HEK293 (cell line): Measurements from ENCODE around the gene STYK1.
A peak's percentile ranks its signal among the peaks of the same experiment; 100 is the strongest.

Source experiments
- GLIS1 ChIP-seq: fragments of 450-650 bp; formaldehyde crosslinking; IDR thresholded peaks from 2 replicates; pipeline ENCODE4 v1.5.1; 2016; ENCODE audit warnings: missing biosample characterization, missing genetic modification characterization
- INSM2 ChIP-seq: fragments of 450-650 bp; formaldehyde crosslinking; IDR thresholded peaks from 2 replicates; pipeline ENCODE4 v1.5.1; 2016; ENCODE audit warnings: missing biosample characterization, missing genetic modification characterization
- KLF9 ChIP-seq: fragments of 450-650 bp; formaldehyde crosslinking; IDR thresholded peaks from 2 replicates; pipeline ENCODE4 v1.5.1; 2016; ENCODE audit warnings: missing biosample characterization, missing genetic modification characterization, low read depth
- MEIS1 ChIP-seq: sonication (generic); formaldehyde crosslinking; IDR thresholded peaks from 2 replicates; pipeline ENCODE4 v1.8.1; 2022; ENCODE audit warnings: missing genetic modification reagents, mild to moderate bottlenecking, borderline replicate concordance
- PRDM2 ChIP-seq: fragments of 450-650 bp; formaldehyde crosslinking; IDR thresholded peaks from 2 replicates; pipeline ENCODE4 v1.5.1; 2016; ENCODE audit warnings: missing biosample characterization, missing genetic modification characterization, borderline replicate concordance
- SP2 ChIP-seq: fragments of 450-650 bp; formaldehyde crosslinking; IDR thresholded peaks from 2 replicates; pipeline ENCODE4 v1.5.1; 2016; ENCODE audit warnings: missing biosample characterization, missing genetic modification characterization
- TSHZ1 ChIP-seq: fragments of 450-650 bp; formaldehyde crosslinking; IDR thresholded peaks from 2 replicates; pipeline ENCODE4 v1.5.1; 2016; ENCODE audit warnings: missing biosample characterization, missing genetic modification characterization, borderline replicate concordance
- ZBTB1 ChIP-seq: fragments of 450-650 bp; formaldehyde crosslinking; IDR thresholded peaks from 2 replicates; pipeline ENCODE4 v1.5.1; 2016; ENCODE audit warnings: missing biosample characterization, missing genetic modification characterization
- ZBTB20 ChIP-seq: fragments of 450-650 bp; formaldehyde crosslinking; IDR thresholded peaks from 2 replicates; pipeline ENCODE4 v1.5.1; 2016; ENCODE audit warnings: missing biosample characterization, missing genetic modification characterization
- ZFHX2 ChIP-seq: fragments of 450-650 bp; formaldehyde crosslinking; conservative IDR thresholded peaks from 2 replicates; pipeline ENCODE4 v1.5.1; 2016; ENCODE audit warnings: missing biosample characterization, missing genetic modification characterization
- ZFP37 ChIP-seq: fragments of 450-650 bp; formaldehyde crosslinking; IDR thresholded peaks from 2 replicates; pipeline ENCODE4 v1.5.1; 2016; ENCODE audit warnings: missing biosample characterization, missing genetic modification characterization
- ZIC2 ChIP-seq: fragments of 450-650 bp; formaldehyde crosslinking; IDR thresholded peaks from 2 replicates; pipeline ENCODE4 v1.5.1; 2016; ENCODE audit warnings: missing biosample characterization, missing genetic modification characterization
- ZNF148 ChIP-seq: fragments of 450-650 bp; formaldehyde crosslinking; IDR thresholded peaks from 2 replicates; pipeline ENCODE4 v1.5.0; 2017; ENCODE audit warnings: missing biosample characterization, missing genetic modification characterization, borderline replicate concordance
- ZNF214 ChIP-seq: fragments of 450-650 bp; formaldehyde crosslinking; IDR thresholded peaks from 2 replicates; pipeline ENCODE4 v1.5.1; 2017; ENCODE audit warnings: missing biosample characterization, mild to moderate bottlenecking, missing genetic modification characterization, borderline replicate concordance
- ZNF23 ChIP-seq: fragments of 450-650 bp; formaldehyde crosslinking; IDR thresholded peaks from 2 replicates; pipeline ENCODE4 v1.5.1; 2016; ENCODE audit warnings: missing biosample characterization, missing genetic modification characterization, borderline replicate concordance
- ZNF24 ChIP-seq: fragments of 450-650 bp; formaldehyde crosslinking; IDR thresholded peaks from 2 replicates; pipeline ENCODE4 v1.5.1; 2016; ENCODE audit warnings: missing biosample characterization, missing genetic modification characterization
- ZNF341 ChIP-seq: fragments of 450-650 bp; formaldehyde crosslinking; IDR thresholded peaks from 2 replicates; pipeline ENCODE4; 2016; ENCODE audit warnings: low read depth, missing biosample characterization, missing genetic modification characterization
- ZNF366 ChIP-seq: fragments of 450-650 bp; formaldehyde crosslinking; conservative IDR thresholded peaks from 2 replicates; pipeline ENCODE4 v1.5.1; 2016; ENCODE audit warnings: missing biosample characterization, missing genetic modification characterization
- ZNF37A ChIP-seq: fragments of 450-650 bp; IDR thresholded peaks from 2 replicates; pipeline ENCODE4 v1.5.1; 2018; ENCODE audit warnings: missing biosample characterization, missing genetic modification characterization
- ZNF449 ChIP-seq: fragments of 450-650 bp; formaldehyde crosslinking; IDR thresholded peaks from 2 replicates; pipeline ENCODE4 v1.5.1; 2017; ENCODE audit warnings: missing biosample characterization, mild to moderate bottlenecking, missing genetic modification characterization, moderate library complexity
- ZNF585B ChIP-seq: fragments of 450-650 bp; formaldehyde crosslinking; IDR thresholded peaks from 2 replicates; pipeline ENCODE4 v1.5.1; 2016; ENCODE audit warnings: missing biosample characterization, missing genetic modification characterization
- ZNF791 ChIP-seq: fragments of 450-650 bp; formaldehyde crosslinking; IDR thresholded peaks from 2 replicates; pipeline ENCODE4 v1.5.1; 2016; ENCODE audit warnings: missing biosample characterization, missing genetic modification characterization

The STYK1 gene

GRCh38 chr12:10613349-10614055 lies 60.4 kb downstream of the STYK1 start, which contains the start of gene MAGOHB (continued):
- TF ChIP-seq INSM2, result peak; percentile 93
- TF ChIP-seq SP2 (tag by site-specific recombination), result peak; percentile 62
- TF ChIP-seq ZNF214 (tag by site-specific recombination), result no peak
- TF ChIP-seq ZBTB20, result peak; percentile 66; the same call in 1 of the 2 replicates
- peak; percentile 75 for TF ChIP-seq ZIC2
- peak; percentile 81; the same call in 1 of the 2 replicates for TF ChIP-seq PRDM2 (tag by site-specific recombination)
- TF ChIP-seq ZNF366 (tag by site-specific recombination), result 0 out of 2 replicates have a peak, but pooled peaks have one; percentile 21
- TF ChIP-seq ZNF449 (tag by site-specific recombination), result no peak
- TF ChIP-seq ZNF585B (tag by site-specific recombination), result no peak
- TF ChIP-seq ZFHX2 (tag by site-specific recombination), result no peak; the same call in 1 of the 2 replicates
- 0 out of 2 replicates have a peak, but pooled peaks have one; percentile 32 for TF ChIP-seq ZBTB1 (tag by site-specific recombination)
- peak; percentile 91 for TF ChIP-seq KLF9 (tag by site-specific recombination)
- TF ChIP-seq ZNF24 (tag by site-specific recombination), result peak; percentile 95
- TF ChIP-seq ZFP37 (tag by site-specific recombination), result peak; percentile 91; the same call in 1 of the 2 replicates
- no peak for TF ChIP-seq MEIS1 (CRISPR knock-in tag)
- TF ChIP-seq GLIS1, result peak; percentile 63
- no peak for TF ChIP-seq ZNF791 (tag by site-specific recombination)
- TF ChIP-seq ZNF23 (tag by site-specific recombination), result no peak
- TF ChIP-seq TSHZ1 (tag by site-specific recombination), result peak; percentile 7; the same call in 1 of the 2 replicates
- peak; percentile 76; the same call in 1 of the 2 replicates for TF ChIP-seq ZNF148 (tag by site-specific recombination)
- TF ChIP-seq ZNF341 (tag by site-specific recombination), result peak; percentile 20
- no peak for TF ChIP-seq ZNF37A (tag by site-specific recombination)
